PFSK-1 (cell line): ENCODE results near the gene GPATCH8.

Experiments used
- FOXP2 ChIP-seq: optimal IDR thresholded peaks from 2 replicates; pipeline ENCODE3; 2011; ENCODE audit warnings: borderline replicate concordance, control low read depth, inconsistent platforms; ENCODE audit not compliant: insufficient read depth; ENCODE audit errors: extremely low read length, extremely low read depth
- POLR2AphosphoS5 ChIP-seq: IDR thresholded peaks from 2 replicates; pipeline ENCODE4 v1.6.1; 2012; ENCODE audit warnings: low read depth, mild to moderate bottlenecking, control low read depth, low read length, moderate library complexity
- SIN3A ChIP-seq: IDR thresholded peaks from 2 replicates; pipeline ENCODE4 v1.6.1; 2012; ENCODE audit warnings: mild to moderate bottlenecking, low read length, moderate library complexity, borderline replicate concordance; ENCODE audit not compliant: insufficient read depth
- TAF1 ChIP-seq: IDR thresholded peaks from 2 replicates; pipeline ENCODE4 v1.6.1; 2012; ENCODE audit warnings: low read length, control low read depth, borderline replicate concordance; ENCODE audit not compliant: insufficient read depth
- TF ChIP-seq, protein P1 (sequence below), 2 experiments: IDR thresholded peaks; 2 replicates each; pipeline versions ENCODE4 v1.6.1 to v1.8.0; 2011 to 2012; ENCODE audit warnings: low read depth in 2 of 2, low read length in 2 of 2, control low read depth in 1 of 2, inconsistent platforms in 1 of 2, mild to moderate bottlenecking in 1 of 2, moderate library complexity in 1 of 2; ENCODE audit not compliant: insufficient read depth in 1 of 2

DNA sequence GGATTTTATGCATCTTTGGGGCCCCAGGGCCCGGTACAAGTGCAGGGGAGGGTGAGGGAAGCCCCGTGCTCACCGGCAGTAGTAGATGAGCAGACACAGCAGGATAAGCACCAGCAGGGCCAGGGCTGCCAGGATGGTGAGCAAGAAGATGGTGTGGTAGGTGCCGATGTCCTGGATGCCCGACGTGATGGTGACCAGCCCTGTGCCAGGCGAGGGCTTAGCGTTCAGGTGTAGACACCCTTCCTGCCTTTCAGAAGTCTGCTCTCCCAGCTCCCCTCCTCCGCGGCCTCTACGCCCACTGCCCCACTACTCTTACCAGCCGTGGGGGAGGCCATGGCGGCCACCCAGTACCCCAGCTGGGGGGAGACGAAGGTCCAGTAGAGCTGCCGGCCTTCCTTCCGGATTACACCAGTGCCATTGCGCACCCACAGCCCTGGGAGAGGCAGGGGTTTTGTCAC is 147.5 kb downstream of the GPATCH8 start:
- TF ChIP-seq, protein P1, sequence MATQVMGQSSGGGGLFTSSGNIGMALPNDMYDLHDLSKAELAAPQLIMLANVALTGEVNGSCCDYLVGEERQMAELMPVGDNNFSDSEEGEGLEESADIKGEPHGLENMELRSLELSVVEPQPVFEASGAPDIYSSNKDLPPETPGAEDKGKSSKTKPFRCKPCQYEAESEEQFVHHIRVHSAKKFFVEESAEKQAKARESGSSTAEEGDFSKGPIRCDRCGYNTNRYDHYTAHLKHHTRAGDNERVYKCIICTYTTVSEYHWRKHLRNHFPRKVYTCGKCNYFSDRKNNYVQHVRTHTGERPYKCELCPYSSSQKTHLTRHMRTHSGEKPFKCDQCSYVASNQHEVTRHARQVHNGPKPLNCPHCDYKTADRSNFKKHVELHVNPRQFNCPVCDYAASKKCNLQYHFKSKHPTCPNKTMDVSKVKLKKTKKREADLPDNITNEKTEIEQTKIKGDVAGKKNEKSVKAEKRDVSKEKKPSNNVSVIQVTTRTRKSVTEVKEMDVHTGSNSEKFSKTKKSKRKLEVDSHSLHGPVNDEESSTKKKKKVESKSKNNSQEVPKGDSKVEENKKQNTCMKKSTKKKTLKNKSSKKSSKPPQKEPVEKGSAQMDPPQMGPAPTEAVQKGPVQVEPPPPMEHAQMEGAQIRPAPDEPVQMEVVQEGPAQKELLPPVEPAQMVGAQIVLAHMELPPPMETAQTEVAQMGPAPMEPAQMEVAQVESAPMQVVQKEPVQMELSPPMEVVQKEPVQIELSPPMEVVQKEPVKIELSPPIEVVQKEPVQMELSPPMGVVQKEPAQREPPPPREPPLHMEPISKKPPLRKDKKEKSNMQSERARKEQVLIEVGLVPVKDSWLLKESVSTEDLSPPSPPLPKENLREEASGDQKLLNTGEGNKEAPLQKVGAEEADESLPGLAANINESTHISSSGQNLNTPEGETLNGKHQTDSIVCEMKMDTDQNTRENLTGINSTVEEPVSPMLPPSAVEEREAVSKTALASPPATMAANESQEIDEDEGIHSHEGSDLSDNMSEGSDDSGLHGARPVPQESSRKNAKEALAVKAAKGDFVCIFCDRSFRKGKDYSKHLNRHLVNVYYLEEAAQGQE (IDR thresholded peaks at IDR 0.05; ENCODE audit: insufficient read depth in 1 of 2, low read depth in 2 of 2, low read length in 2 of 2) = no peak
- TF ChIP-seq POLR2AphosphoS5 = no peak
- TF ChIP-seq TAF1 = no peak
- TF ChIP-seq SIN3A = no peak
- no peak for TF ChIP-seq FOXP2
